DOHH2 (cell line): ENCODE measurements around the gene TMEM31.

Experiments
- H3F3A ChIP-seq: fragments of 200-600 bp; sonication (generic), shearing (Covaris generic); 2 replicates; pipeline ENCODE4 v1.6.0; 2016; ENCODE audit warnings: antibody characterized with exemption, mild to moderate bottlenecking; ENCODE audit not compliant: control insufficient read depth, insufficient read depth
- H3K27ac ChIP-seq: fragments of 200-600 bp; sonication (generic); 2 replicates; pipeline ENCODE4 v1.5.1; 2014; ENCODE audit warnings: low read depth, mild to moderate bottlenecking, low read length, moderate library complexity
- H3K27me3 ChIP-seq: fragments of 200-600 bp; sonication (generic); 2 replicates; pipeline ENCODE4 v1.6.1; 2014; ENCODE audit warnings: mild to moderate bottlenecking, low read length, mixed read lengths; ENCODE audit not compliant: control insufficient read depth
- H3K36me3 ChIP-seq: fragments of 200-600 bp; sonication (generic); 2 replicates; pipeline ENCODE4 v1.6.1; 2014; ENCODE audit warnings: mild to moderate bottlenecking, low read length, moderate library complexity, mixed read lengths; ENCODE audit not compliant: control insufficient read depth
- H3K4me1 ChIP-seq: fragments of 200-600 bp; sonication (generic); 2 replicates; pipeline ENCODE4 v1.6.1; 2014; ENCODE audit warnings: mild to moderate bottlenecking, low read length, mixed read lengths; ENCODE audit not compliant: control insufficient read depth
- H3K4me2 ChIP-seq: fragments of 200-600 bp; sonication (generic); 2 replicates; pipeline ENCODE4 v1.6.0; 2014; ENCODE audit warnings: mild to moderate bottlenecking, low read length, moderate library complexity
- H3K4me3 ChIP-seq: fragments of 200-600 bp; sonication (generic); 2 replicates; pipeline ENCODE4 v1.5.1; 2014; ENCODE audit warnings: mild to moderate bottlenecking, low read length, mixed read lengths
- H3K79me2 ChIP-seq: fragments of 200-600 bp; sonication (generic); 2 replicates; pipeline ENCODE4 v1.6.1; 2014; ENCODE audit warnings: mild to moderate bottlenecking, low read length, mixed read lengths; ENCODE audit not compliant: control insufficient read depth
- H3K9me2 ChIP-seq: fragments of 200-600 bp; sonication (generic); replicated peaks from 2 replicates; pipeline ENCODE4 v1.6.1; 2014; ENCODE audit warnings: mild to moderate bottlenecking, low read length, mixed read lengths; ENCODE audit not compliant: control insufficient read depth
- H3K9me3 ChIP-seq: fragments of 200-600 bp; sonication (generic); 2 replicates; pipeline ENCODE4 v1.6.1; 2014; ENCODE audit warnings: antibody characterized with exemption, low read length, mixed read lengths; ENCODE audit not compliant: control insufficient read depth, insufficient read depth
- H4K20me1 ChIP-seq: fragments of 200-600 bp; sonication (generic); 2 replicates; pipeline ENCODE4 v1.6.0; 2014; ENCODE audit warnings: low read depth, mild to moderate bottlenecking, antibody characterized with exemption, low read length, moderate library complexity; ENCODE audit not compliant: control insufficient read depth, insufficient read depth
- CTCF ChIP-seq: fragments of 200-600 bp; sonication (generic); IDR thresholded peaks from one replicate; pipeline ENCODE4 v1.5.1; 2014; ENCODE audit warnings: antibody characterized with exemption, mild to moderate bottlenecking, low read depth, low read length; ENCODE audit not compliant: poor library complexity, severe bottlenecking
- EZH2phosphoT487 ChIP-seq: fragments of 200-600 bp; sonication (generic); IDR thresholded peaks from 2 replicates; pipeline ENCODE4 v1.6.1; 2017; ENCODE audit warnings: borderline replicate concordance, mild to moderate bottlenecking, antibody characterized with exemption, low read length, moderate library complexity, mixed read lengths

Gene TMEM31, protein sequence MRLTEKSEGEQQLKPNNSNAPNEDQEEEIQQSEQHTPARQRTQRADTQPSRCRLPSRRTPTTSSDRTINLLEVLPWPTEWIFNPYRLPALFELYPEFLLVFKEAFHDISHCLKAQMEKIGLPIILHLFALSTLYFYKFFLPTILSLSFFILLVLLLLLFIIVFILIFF

GRCh38 chrX:103710609-103711008 is at the start of gene TMEM31:
TSS of gene TMEM31 (plus strand) at chrX:103710909. CDS start at chrX:103712259, 1,350 bp downstream.
- Histone ChIP-seq H3K4me2 (no peak within 1 kb of the TSS), H3K27ac (no peak within 1 kb of the TSS), H3K36me3 (no peaks in the 10 kb centered on the region), H3K27me3 (no peaks in the 10 kb centered on the region), H4K20me1 (no peaks in the 10 kb centered on the region), H3K4me1 (no peaks in the 10 kb centered on the region), H3K9me3 (no peaks in the 10 kb centered on the region), H3F3A (no peaks in the 10 kb centered on the region), H3K4me3 (no peak within 1 kb of the TSS), H3K79me2 (no peaks in the 10 kb centered on the region), H3K9me2 (no peaks in the 10 kb centered on the region)
- TF ChIP-seq CTCF (no peak), EZH2phosphoT487 (no peak)

DNA sequence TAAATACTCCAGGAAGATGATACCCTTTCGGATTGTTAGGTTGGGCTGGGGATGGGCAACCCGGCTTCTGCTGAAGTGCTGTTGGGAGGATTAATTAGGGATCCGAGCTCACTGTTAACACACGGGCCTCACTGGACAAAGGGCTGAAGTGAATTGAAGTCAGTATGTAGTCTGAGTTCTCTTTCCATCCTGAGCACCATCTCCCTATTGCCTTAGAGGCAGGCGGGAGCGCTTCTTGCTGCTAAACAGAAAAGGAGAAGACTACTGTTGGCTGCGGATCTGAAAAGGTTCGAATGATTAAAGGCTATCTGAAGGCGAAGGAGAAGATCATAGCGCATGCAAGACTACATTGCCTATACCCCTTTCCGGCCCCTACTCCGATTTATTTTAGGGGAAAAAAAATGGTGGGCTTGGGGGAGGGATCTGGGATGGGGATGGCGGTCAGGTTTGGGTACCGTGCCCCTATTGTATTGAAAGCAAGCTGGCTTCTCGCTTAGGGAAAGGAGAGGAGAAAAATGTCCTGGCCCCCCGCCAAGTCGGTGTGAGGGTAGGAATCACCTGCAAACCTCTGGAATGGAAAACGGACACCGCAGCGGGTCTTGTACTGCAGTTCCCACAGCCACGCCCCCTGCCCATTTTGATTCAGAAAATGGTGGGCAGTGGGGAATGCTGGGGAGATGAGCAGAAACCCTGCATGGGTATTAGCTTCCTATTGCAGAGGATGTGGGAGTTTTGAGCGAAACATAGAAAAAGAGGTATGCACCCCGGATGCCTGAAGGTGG is 46.5 kb upstream of the TMEM31 start:
- Histone ChIP-seq H3F3A (no peaks in the 10 kb centered on the region), H3K9me3 (no peaks in the 10 kb centered on the region), H3K4me1 (no peaks in the 10 kb centered on the region), H3K4me2 (no peak overlapping the region), H3K9me2 (no peaks in the 10 kb centered on the region), H3K27me3 (peaks cover 3% of the 10 kb centered on the region; the same call in 1 of the 2 replicates), H3K4me3 (no peak overlapping the region), H3K79me2 (no peaks in the 10 kb centered on the region), H4K20me1 (no peaks in the 10 kb centered on the region), H3K27ac (no peak overlapping the region), H3K36me3 (no peaks in the 10 kb centered on the region)
- TF ChIP-seq CTCF (no peak), EZH2phosphoT487 (no peak)

DNA sequence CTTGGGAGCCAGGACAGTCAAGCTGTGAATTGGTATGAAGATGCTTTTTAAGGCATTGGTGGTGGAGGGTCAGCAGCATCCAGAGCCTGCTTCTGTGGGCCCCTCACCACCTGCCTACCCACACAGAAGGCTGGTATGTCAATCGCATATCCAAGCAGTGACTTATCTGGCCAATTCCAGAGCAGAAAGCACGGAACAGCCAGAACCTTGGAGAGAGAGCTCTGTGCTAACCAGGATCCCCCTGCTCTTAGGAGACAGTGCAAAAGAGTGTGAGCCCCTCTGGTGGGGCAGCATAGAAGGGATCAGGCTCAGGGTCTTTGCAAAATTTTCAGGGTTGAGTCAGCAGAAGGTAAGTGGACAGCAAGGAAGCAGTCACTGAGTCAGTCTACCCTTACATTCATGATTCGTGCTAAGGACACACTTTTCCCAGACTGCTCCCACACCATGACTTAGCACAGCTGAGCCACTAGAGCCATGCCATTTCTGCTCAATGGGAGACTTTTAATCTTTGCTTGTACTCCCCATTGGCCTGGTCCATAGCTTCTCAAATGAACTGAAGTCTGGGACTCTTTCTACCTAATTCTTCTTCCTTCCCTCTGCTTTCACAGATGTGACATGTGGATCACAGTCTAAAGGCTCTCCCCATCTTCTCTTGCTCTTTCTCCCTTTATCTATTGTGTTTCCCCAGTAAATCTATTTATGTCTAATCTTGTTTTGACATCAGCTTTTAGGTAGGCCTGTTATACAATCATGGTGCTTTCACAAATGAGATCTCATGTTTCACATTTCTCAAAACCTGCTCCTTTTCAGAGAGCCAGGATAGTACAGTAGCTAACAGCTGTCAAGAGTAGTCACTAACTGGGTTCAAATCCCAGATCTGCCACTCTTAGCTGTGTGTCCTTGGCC is 44.3 kb upstream of the TMEM31 start:
- Histone ChIP-seq H3K4me3 (no peak overlapping the region), H3K27me3 (peaks cover 3% of the 10 kb centered on the region; the same call in 1 of the 2 replicates), H3K9me3 (no peaks in the 10 kb centered on the region), H3K27ac (no peak overlapping the region), H3K36me3 (no peaks in the 10 kb centered on the region), H3K4me2 (no peak overlapping the region), H3K9me2 (no peaks in the 10 kb centered on the region), H3K79me2 (no peaks in the 10 kb centered on the region), H3K4me1 (no peaks in the 10 kb centered on the region), H3F3A (no peaks in the 10 kb centered on the region), H4K20me1 (no peaks in the 10 kb centered on the region)
- TF ChIP-seq EZH2phosphoT487: no peak
- no peak for TF ChIP-seq CTCF
